DOHH2 (cell line): ENCODE data around the gene FAP.

ENCODE experiments used
- H3F3A ChIP-seq: fragments of 200-600 bp; sonication (generic), shearing (Covaris generic); 2 replicates; pipeline ENCODE4 v1.6.0; 2016; ENCODE audit warnings: antibody characterized with exemption, mild to moderate bottlenecking; ENCODE audit not compliant: control insufficient read depth, insufficient read depth
- H3K27ac ChIP-seq: fragments of 200-600 bp; sonication (generic); 2 replicates; pipeline ENCODE4 v1.5.1; 2014; ENCODE audit warnings: low read depth, mild to moderate bottlenecking, low read length, moderate library complexity
- H3K27me3 ChIP-seq: fragments of 200-600 bp; sonication (generic); 2 replicates; pipeline ENCODE4 v1.6.1; 2014; ENCODE audit warnings: mild to moderate bottlenecking, low read length, mixed read lengths; ENCODE audit not compliant: control insufficient read depth
- H3K36me3 ChIP-seq: fragments of 200-600 bp; sonication (generic); 2 replicates; pipeline ENCODE4 v1.6.1; 2014; ENCODE audit warnings: mild to moderate bottlenecking, low read length, moderate library complexity, mixed read lengths; ENCODE audit not compliant: control insufficient read depth
- H3K4me1 ChIP-seq: fragments of 200-600 bp; sonication (generic); 2 replicates; pipeline ENCODE4 v1.6.1; 2014; ENCODE audit warnings: mild to moderate bottlenecking, low read length, mixed read lengths; ENCODE audit not compliant: control insufficient read depth
- H3K4me2 ChIP-seq: fragments of 200-600 bp; sonication (generic); 2 replicates; pipeline ENCODE4 v1.6.0; 2014; ENCODE audit warnings: mild to moderate bottlenecking, low read length, moderate library complexity
- H3K4me3 ChIP-seq: fragments of 200-600 bp; sonication (generic); 2 replicates; pipeline ENCODE4 v1.5.1; 2014; ENCODE audit warnings: mild to moderate bottlenecking, low read length, mixed read lengths
- H3K79me2 ChIP-seq: fragments of 200-600 bp; sonication (generic); 2 replicates; pipeline ENCODE4 v1.6.1; 2014; ENCODE audit warnings: mild to moderate bottlenecking, low read length, mixed read lengths; ENCODE audit not compliant: control insufficient read depth
- H3K9me2 ChIP-seq: fragments of 200-600 bp; sonication (generic); replicated peaks from 2 replicates; pipeline ENCODE4 v1.6.1; 2014; ENCODE audit warnings: mild to moderate bottlenecking, low read length, mixed read lengths; ENCODE audit not compliant: control insufficient read depth
- H3K9me3 ChIP-seq: fragments of 200-600 bp; sonication (generic); 2 replicates; pipeline ENCODE4 v1.6.1; 2014; ENCODE audit warnings: antibody characterized with exemption, low read length, mixed read lengths; ENCODE audit not compliant: control insufficient read depth, insufficient read depth
- H4K20me1 ChIP-seq: fragments of 200-600 bp; sonication (generic); 2 replicates; pipeline ENCODE4 v1.6.0; 2014; ENCODE audit warnings: low read depth, mild to moderate bottlenecking, antibody characterized with exemption, low read length, moderate library complexity; ENCODE audit not compliant: control insufficient read depth, insufficient read depth
- EZH2phosphoT487 ChIP-seq: fragments of 200-600 bp; sonication (generic); IDR thresholded peaks from 2 replicates; pipeline ENCODE4 v1.6.1; 2017; ENCODE audit warnings: borderline replicate concordance, mild to moderate bottlenecking, antibody characterized with exemption, low read length, moderate library complexity, mixed read lengths
- TF ChIP-seq, protein P1 (sequence below): fragments of 200-600 bp; sonication (generic); IDR thresholded peaks from one replicate; pipeline ENCODE4 v1.5.1; 2014; ENCODE audit warnings: antibody characterized with exemption, mild to moderate bottlenecking, low read depth, low read length; ENCODE audit not compliant: poor library complexity, severe bottlenecking

Gene FAP

GRCh38 chr2:162280654-162281053 lies 37.4 kb upstream of the FAP start:
- H3K4me3 ChIP-seq = no peak overlapping the region
- H3K4me2 ChIP-seq = no peak overlapping the region
- H3K4me1 ChIP-seq = no peaks in the 10 kb centered on the region
- no peaks in the 10 kb centered on the region for H3K9me3 ChIP-seq
- H3K36me3 ChIP-seq = no peaks in the 10 kb centered on the region
- no peaks in the 10 kb centered on the region for H3K9me2 ChIP-seq
- H3K27ac ChIP-seq = no peak overlapping the region
- H3K79me2 ChIP-seq = no peaks in the 10 kb centered on the region
- TF ChIP-seq EZH2phosphoT487 = no peak
- TF ChIP-seq, protein P1, sequence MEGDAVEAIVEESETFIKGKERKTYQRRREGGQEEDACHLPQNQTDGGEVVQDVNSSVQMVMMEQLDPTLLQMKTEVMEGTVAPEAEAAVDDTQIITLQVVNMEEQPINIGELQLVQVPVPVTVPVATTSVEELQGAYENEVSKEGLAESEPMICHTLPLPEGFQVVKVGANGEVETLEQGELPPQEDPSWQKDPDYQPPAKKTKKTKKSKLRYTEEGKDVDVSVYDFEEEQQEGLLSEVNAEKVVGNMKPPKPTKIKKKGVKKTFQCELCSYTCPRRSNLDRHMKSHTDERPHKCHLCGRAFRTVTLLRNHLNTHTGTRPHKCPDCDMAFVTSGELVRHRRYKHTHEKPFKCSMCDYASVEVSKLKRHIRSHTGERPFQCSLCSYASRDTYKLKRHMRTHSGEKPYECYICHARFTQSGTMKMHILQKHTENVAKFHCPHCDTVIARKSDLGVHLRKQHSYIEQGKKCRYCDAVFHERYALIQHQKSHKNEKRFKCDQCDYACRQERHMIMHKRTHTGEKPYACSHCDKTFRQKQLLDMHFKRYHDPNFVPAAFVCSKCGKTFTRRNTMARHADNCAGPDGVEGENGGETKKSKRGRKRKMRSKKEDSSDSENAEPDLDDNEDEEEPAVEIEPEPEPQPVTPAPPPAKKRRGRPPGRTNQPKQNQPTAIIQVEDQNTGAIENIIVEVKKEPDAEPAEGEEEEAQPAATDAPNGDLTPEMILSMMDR = no peak
- no peaks in the 10 kb centered on the region for H3F3A ChIP-seq
- H4K20me1 ChIP-seq = no peaks in the 10 kb centered on the region
- no peaks in the 10 kb centered on the region for H3K27me3 ChIP-seq

GRCh38 chr2:162277381-162277780 lies 34.1 kb upstream of the FAP start:
- Histone ChIP-seq H3K79me2 (no peaks in the 10 kb centered on the region), H3K4me2 (no peak overlapping the region), H3K9me2 (no peaks in the 10 kb centered on the region), H3F3A (no peaks in the 10 kb centered on the region), H3K36me3 (no peaks in the 10 kb centered on the region), H3K27me3 (no peaks in the 10 kb centered on the region), H4K20me1 (no peaks in the 10 kb centered on the region), H3K4me3 (no peak overlapping the region), H3K27ac (no peak overlapping the region), H3K4me1 (no peaks in the 10 kb centered on the region), H3K9me3 (no peaks in the 10 kb centered on the region)
- TF ChIP-seq, protein P1 = no peak
- no peak for TF ChIP-seq EZH2phosphoT487

- Histone ChIP-seq H3F3A (no peaks in the 10 kb centered on the region), H3K79me2 (no peaks in the 10 kb centered on the region), H3K4me2 (no peak overlapping the region), H3K36me3 (no peaks in the 10 kb centered on the region), H3K27me3 (no peaks in the 10 kb centered on the region), H3K9me2 (no peaks in the 10 kb centered on the region), H3K4me1 (no peaks in the 10 kb centered on the region), H3K9me3 (no peaks in the 10 kb centered on the region), H3K4me3 (no peak overlapping the region), H4K20me1 (no peaks in the 10 kb centered on the region), H3K27ac (no peak overlapping the region)
- TF ChIP-seq, protein P1 = no peak
- no peak for TF ChIP-seq EZH2phosphoT487
These were observed 24.8 kb upstream of the FAP start for GRCh38 chr2:162267996-162268395.

GRCh38 chr2:162267496-162267895 lies 24.3 kb upstream of the FAP start:
- H3K79me2 ChIP-seq = no peaks in the 10 kb centered on the region
- no peak overlapping the region for H3K4me2 ChIP-seq
- no peaks in the 10 kb centered on the region for H4K20me1 ChIP-seq
- H3F3A ChIP-seq = no peaks in the 10 kb centered on the region
- TF ChIP-seq, protein P1 = no peak
- TF ChIP-seq EZH2phosphoT487 = no peak
- no peak overlapping the region for H3K4me3 ChIP-seq
- no peaks in the 10 kb centered on the region for H3K9me3 ChIP-seq
- H3K36me3 ChIP-seq = no peaks in the 10 kb centered on the region
- H3K4me1 ChIP-seq = no peaks in the 10 kb centered on the region
- no peaks in the 10 kb centered on the region for H3K9me2 ChIP-seq
- H3K27ac ChIP-seq = no peak overlapping the region
- H3K27me3 ChIP-seq = no peaks in the 10 kb centered on the region
